GM20000 (cell line): ENCODE measurements around the gene PIMREG.

Experiments
- DNase-seq: peaks from one replicate; pipeline ENCODE4 v3.0.0; 2012; ENCODE audit warnings: low spot score
- TF ChIP-seq, protein P1 (sequence below): IDR thresholded peaks from 2 replicates; pipeline ENCODE4 v1.5.1; 2012; ENCODE audit warnings: mild to moderate bottlenecking, control low read depth; ENCODE audit errors: extremely low read depth, missing control alignments

PIMREG gene

DNA sequence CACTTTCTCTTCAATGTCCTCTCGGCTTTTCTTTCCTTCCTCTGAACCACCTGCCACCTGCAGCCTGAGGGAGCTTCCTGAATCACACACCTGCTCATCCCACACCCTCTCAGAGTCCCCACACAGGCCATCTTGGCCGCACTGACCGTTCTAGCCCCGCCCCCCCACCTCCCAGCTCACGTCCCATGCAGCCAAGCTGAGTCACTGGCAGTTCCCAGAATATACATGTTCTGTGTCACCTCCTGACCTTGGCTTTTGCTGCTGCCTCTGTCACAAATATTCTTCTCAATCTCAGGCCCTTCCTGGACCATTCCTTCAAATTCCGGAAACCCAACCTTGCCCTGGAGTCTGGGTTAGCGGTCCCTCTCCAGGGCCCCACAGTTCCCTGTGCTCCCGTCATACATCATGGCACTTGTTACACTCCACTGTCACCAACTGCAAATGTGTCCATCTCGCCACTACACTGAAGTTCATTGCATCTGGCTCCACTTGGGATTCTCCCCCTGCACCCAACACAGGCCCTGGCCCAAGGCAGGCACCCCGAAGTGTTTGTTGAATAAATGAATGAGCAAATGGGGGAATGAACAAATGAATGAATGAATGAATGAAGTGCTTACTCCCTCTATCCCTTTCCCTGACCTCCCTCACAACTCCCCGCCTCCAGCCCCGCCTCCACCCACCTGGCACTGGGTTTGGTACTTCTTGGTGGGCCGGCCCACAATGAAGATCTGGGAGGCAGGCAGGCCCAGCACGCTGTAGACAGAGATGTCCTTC, 12.8 kb downstream of the PIMREG start:
- TF ChIP-seq, protein P1, sequence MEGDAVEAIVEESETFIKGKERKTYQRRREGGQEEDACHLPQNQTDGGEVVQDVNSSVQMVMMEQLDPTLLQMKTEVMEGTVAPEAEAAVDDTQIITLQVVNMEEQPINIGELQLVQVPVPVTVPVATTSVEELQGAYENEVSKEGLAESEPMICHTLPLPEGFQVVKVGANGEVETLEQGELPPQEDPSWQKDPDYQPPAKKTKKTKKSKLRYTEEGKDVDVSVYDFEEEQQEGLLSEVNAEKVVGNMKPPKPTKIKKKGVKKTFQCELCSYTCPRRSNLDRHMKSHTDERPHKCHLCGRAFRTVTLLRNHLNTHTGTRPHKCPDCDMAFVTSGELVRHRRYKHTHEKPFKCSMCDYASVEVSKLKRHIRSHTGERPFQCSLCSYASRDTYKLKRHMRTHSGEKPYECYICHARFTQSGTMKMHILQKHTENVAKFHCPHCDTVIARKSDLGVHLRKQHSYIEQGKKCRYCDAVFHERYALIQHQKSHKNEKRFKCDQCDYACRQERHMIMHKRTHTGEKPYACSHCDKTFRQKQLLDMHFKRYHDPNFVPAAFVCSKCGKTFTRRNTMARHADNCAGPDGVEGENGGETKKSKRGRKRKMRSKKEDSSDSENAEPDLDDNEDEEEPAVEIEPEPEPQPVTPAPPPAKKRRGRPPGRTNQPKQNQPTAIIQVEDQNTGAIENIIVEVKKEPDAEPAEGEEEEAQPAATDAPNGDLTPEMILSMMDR, result no peak
- DNase-seq, result no peak

DNA sequence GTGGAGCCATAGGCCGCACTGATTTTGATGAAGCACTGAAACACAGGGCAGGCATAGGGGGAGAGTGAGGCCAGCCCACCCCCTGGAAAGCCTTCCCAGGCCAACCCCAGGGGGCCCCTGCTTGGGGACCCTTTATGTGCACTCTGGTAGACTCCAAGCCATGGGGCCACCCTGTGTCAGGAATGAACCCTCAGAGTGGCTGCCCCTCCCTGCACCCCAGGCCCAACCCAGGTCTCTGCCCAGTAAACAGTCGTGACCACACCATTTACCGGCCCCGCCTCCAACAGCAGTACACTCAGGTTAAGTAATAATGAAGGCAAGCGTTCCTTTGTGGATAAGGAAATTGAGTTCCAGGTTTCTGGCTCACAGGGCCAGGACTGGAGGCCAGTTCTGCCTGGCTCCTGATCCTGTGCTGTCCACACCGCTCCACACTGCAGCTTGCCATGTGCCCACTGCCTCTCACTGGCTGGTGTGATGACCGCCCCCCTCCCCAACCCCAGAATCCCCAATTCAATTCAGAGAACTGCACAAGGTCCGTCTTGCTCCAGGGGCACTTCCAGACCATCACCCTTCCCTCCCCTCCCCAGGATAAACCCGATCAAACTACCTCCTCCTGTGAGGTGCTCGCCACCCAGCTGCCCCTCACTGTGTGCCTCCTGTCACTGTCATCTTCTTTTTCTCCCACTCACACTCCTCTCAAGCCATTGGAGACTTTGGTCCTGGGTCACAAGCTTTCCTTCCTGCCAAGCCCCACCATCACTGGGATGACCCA, 13.6 kb downstream of the PIMREG start:
- TF ChIP-seq, protein P1, result no peak
- no peak for DNase-seq

DNA sequence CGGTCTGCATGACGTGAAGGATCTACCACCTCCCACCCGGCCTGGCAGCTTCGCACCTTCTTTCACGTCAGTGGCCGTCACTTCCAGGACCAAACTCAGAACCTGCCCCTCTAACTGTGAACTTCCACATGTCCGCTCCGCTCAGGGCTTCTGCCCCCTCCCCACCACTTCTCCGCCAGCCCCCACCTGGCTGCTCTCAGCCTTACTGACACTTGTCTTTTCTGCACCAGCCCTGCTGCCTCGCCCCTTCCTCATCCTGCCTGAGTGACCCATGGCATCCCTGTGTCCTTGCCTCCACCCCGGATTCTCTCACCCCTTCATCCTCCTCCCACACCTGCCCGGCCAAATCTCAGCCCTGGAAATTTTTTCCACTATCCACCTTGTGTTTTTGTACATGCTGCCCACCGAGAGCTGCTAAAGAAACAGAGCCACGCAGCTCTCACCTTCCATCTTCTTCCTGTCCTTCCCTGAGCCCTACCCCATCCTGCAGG, 14.2 kb downstream of the PIMREG start:
- TF ChIP-seq, protein P1, result no peak
- DNase-seq, result no peak

DNA sequence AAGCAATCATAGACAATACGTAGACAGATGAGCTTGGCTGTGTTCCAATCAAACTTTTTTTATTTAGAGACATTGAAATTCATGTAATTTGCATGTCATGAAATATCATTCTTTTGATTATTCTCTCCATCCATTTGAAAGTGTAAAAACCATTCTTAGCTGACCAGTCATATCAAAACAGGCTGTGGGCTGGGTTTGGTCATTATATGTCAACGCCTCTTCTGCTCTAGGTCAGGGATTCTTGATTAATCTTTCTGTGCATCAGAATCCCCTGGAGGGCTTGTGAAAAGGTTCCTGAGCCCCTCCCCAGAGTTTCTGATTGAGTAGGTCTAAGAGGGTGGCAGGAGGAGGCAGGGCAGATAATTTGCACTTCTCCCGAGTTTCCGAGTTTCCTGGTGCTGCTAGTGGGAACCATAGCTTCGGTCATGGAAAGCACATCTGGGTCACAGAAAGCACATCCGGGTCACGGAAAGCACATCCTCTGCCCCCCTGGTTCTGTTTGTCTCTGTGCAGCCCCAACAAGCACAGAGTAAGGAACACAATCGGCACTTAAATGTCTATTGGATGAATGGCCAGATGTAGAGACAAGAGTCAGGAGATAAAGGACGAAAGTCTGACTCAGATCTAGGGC, 16.4 kb downstream of the PIMREG start:
- TF ChIP-seq, protein P1, result no peak
- DNase-seq, result no peak

DNA sequence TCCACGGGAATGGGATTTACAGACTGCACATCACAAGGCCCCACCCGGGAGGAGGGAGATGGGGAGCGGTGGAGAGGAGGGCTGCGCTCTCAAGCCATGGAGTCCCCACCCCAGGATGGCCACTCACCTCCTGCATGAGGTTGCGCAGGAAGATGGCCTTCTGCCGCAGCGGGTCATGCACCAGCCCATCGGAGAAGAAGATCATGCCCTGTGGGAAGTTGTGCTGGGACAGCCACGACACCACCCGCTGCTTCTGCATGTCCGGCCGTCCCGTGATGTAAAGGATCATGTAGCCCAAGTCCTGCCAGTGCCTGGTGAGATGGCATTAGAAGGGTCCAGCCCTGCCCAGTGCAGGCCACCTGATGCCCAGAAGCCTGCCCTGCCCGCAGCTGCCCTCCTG, 17.0 kb downstream of the PIMREG start:
- DNase-seq, result no peak
- TF ChIP-seq, protein P1, result no peak

DNA sequence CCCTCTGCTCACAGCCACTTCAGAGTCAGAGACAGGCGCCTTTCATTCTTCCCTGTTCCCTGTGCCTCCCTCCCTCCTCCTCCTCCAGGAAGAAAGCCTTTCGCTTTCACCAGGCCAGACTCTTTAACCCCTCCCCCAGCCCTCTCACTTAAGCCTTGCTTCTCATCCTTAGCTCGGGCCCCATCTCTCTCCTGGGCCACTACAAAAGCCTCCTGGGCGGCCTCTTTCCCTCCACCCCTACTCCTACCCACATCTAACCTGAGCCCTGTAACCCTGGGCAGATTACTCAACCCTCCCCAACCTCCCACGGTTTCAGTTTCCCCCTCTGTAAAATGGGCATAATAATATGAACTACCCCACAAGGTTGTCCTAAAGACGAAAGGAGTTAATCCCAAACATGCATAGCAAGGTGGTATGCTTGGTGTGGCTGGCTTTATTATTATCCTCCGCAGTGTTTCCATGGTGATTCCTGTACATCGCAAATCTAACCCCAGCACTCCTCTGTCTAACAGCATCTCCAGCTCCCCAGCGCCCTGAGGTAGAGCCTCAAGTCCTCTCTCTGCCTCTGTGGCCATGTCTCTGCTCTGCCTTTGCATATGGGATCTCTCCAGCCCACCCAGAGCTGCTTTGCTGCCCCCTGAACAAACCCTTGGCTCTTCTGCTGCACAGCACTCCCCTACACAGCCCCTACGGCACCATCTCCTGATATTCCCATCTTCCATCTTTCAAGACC, 17.7 kb downstream of the PIMREG start:
- DNase-seq, result no peak

More for the DNA sequence above, 17.7 kb downstream of the PIMREG start:
- TF ChIP-seq, protein P1, result no peak
